ENCODE results near the gene CALD1.

Gene CALD1

GRCh38 chr7:134783294-134784069, 4.0 kb downstream of the CALD1 start:
- Histone ChIP-seq H3K27ac (ENCODE audit: low read depth, low read length, poor library complexity, severe bottlenecking) (no peak overlapping the region), H3K9ac (ENCODE audit: low read length) (no peak overlapping the region), H3K9me3 (ENCODE audit: low read length) (no peaks in the 10 kb centered on the region), H2AFZ (ENCODE audit: low read length) (no peak overlapping the region), H3K4me1 (ENCODE audit: insufficient read depth, low read length, severe bottlenecking) (no peaks in the 10 kb centered on the region), H3K27me3 (ENCODE audit: insufficient read depth, low read length) (no peaks in the 10 kb centered on the region; the same call in 1 of the 2 replicates), H3F3A (ENCODE audit: insufficient read depth, low read length) (no peaks in the 10 kb centered on the region), H3K4me3 (ENCODE audit: low read depth, low read length, poor library complexity, severe bottlenecking) (no peak overlapping the region), H3K79me2 (ENCODE audit: insufficient read depth, low read length) (no peaks in the 10 kb centered on the region), H3K9me2 (ENCODE audit: low read depth, low read length) (no peaks in the 10 kb centered on the region), H3K36me3 (ENCODE audit: insufficient read depth, low read length) (no peaks in the 10 kb centered on the region), H4K20me1 (ENCODE audit: insufficient read depth, low read length) (no peaks in the 10 kb centered on the region), H3K4me2 (ENCODE audit: low read length) (no peak overlapping the region)
- no peak for TF ChIP-seq EZH2 (IDR thresholded peaks at IDR 0.05; ENCODE audit: borderline replicate concordance, low read length)
- TF ChIP-seq CTCF (IDR thresholded peaks at IDR 0.05; ENCODE audit: low read length): no peak

- Histone ChIP-seq H3F3A (ENCODE audit: insufficient read depth, low read length) (no peaks in the 10 kb centered on the region), H3K9me3 (ENCODE audit: low read length) (no peaks in the 10 kb centered on the region), H3K79me2 (ENCODE audit: insufficient read depth, low read length) (no peaks in the 10 kb centered on the region), H3K9me2 (ENCODE audit: low read depth, low read length) (no peaks in the 10 kb centered on the region), H3K9ac (ENCODE audit: low read length) (no peak overlapping the region), H3K4me3 (ENCODE audit: low read depth, low read length, poor library complexity, severe bottlenecking) (no peak overlapping the region), H2AFZ (ENCODE audit: low read length) (no peak overlapping the region), H3K4me1 (ENCODE audit: insufficient read depth, low read length, severe bottlenecking) (no peaks in the 10 kb centered on the region), H3K27me3 (ENCODE audit: insufficient read depth, low read length) (no peaks in the 10 kb centered on the region; the same call in 1 of the 2 replicates), H3K4me2 (ENCODE audit: low read length) (no peak overlapping the region), H4K20me1 (ENCODE audit: insufficient read depth, low read length) (no peaks in the 10 kb centered on the region), H3K36me3 (ENCODE audit: insufficient read depth, low read length) (no peaks in the 10 kb centered on the region), H3K27ac (ENCODE audit: low read depth, low read length, poor library complexity, severe bottlenecking) (no peak overlapping the region)
- TF ChIP-seq CTCF (IDR thresholded peaks at IDR 0.05; ENCODE audit: low read length): no peak
- no peak for TF ChIP-seq EZH2 (IDR thresholded peaks at IDR 0.05; ENCODE audit: borderline replicate concordance, low read length)
These were observed 5.0 kb downstream of the CALD1 start for GRCh38 chr7:134784251-134785049.

- Histone ChIP-seq H3K27me3 (ENCODE audit: insufficient read depth, low read length) (no peaks in the 10 kb centered on the region; the same call in 1 of the 2 replicates), H3K9ac (ENCODE audit: low read length) (no peak overlapping the region), H3K9me2 (ENCODE audit: low read depth, low read length) (no peaks in the 10 kb centered on the region), H3F3A (ENCODE audit: insufficient read depth, low read length) (no peaks in the 10 kb centered on the region), H3K27ac (ENCODE audit: low read depth, low read length, poor library complexity, severe bottlenecking) (no peak overlapping the region), H3K4me1 (ENCODE audit: insufficient read depth, low read length, severe bottlenecking) (no peaks in the 10 kb centered on the region), H4K20me1 (ENCODE audit: insufficient read depth, low read length) (no peaks in the 10 kb centered on the region), H3K4me3 (ENCODE audit: low read depth, low read length, poor library complexity, severe bottlenecking) (no peak overlapping the region), H3K4me2 (ENCODE audit: low read length) (no peak overlapping the region), H3K9me3 (ENCODE audit: low read length) (no peaks in the 10 kb centered on the region), H3K36me3 (ENCODE audit: insufficient read depth, low read length) (no peaks in the 10 kb centered on the region), H3K79me2 (ENCODE audit: insufficient read depth, low read length) (no peaks in the 10 kb centered on the region), H2AFZ (ENCODE audit: low read length) (no peak overlapping the region)
- TF ChIP-seq CTCF (IDR thresholded peaks at IDR 0.05; ENCODE audit: low read length) (no peak), EZH2 (IDR thresholded peaks at IDR 0.05; ENCODE audit: borderline replicate concordance, low read length) (no peak)
These were observed 6.4 kb downstream of the CALD1 start for GRCh38 chr7:134785842-134786241.

All from OCI-LY1 (cell line).